Fibroblast of villous mesenchyme (primary cell): Measurements from ENCODE around the gene MDM1. TPM values are rescaled to one million over a fixed set of nuclear protein-coding genes. Genes with fewer than 3 reads are reported as not detected.
A peak's percentile ranks its signal among the peaks of the same experiment; 100 is the strongest.

Experiments
- DNase-seq: peaks from one replicate; pipeline ENCODE4 v3.0.0-alpha.2; 2010; ENCODE audit warnings: low read depth
- H3K4me3 ChIP-seq: 2 replicates; pipeline ENCODE4 v1.5.1; 2011; ENCODE audit warnings: low read depth, mild to moderate bottlenecking, low read length
- CTCF ChIP-seq: IDR thresholded peaks from 2 replicates; pipeline ENCODE4 v1.5.1; 2012; ENCODE audit warnings: low read depth, mild to moderate bottlenecking, low read length; ENCODE audit not compliant: insufficient read depth
- total RNA-seq: library from RNA; depleted of rRNA; stranded (reverse); fragments of >200 nt; gene quantifications from 2 replicates; pipeline ENCODE4 v1.2.3, GENCODE V29; 2012

Gene MDM1
- total RNA-seq, 1 donor = 13.0 TPM

GRCh38 chr12:68326716-68327115 lies 5.4 kb downstream of the MDM1 start:
- peak; percentile 61 for DNase-seq
- H3K4me3 ChIP-seq = no peak overlapping the region
- TF ChIP-seq CTCF = no peak

- DNase-seq = no peak
- no peak overlapping the region for H3K4me3 ChIP-seq
- TF ChIP-seq CTCF = no peak
These were observed 6.2 kb downstream of the MDM1 start for GRCh38 chr12:68325966-68326365.

GRCh38 chr12:68324531-68324930 lies 7.6 kb downstream of the MDM1 start:
- TF ChIP-seq CTCF = no peak
- DNase-seq = no peak
- H3K4me3 ChIP-seq = no peak overlapping the region

- DNase-seq = no peak
- H3K4me3 ChIP-seq = no peak overlapping the region
- TF ChIP-seq CTCF = no peak
These were observed 11.0 kb downstream of the MDM1 start for GRCh38 chr12:68321140-68321539.

GRCh38 chr12:68319988-68320623 lies 12.1 kb downstream of the MDM1 start:
- DNase-seq = peak; percentile 98
- peak overlapping the region; percentile 24 for H3K4me3 ChIP-seq
- TF ChIP-seq CTCF = no peak

- no peak overlapping the region for H3K4me3 ChIP-seq
- DNase-seq = peak; percentile 72
- peak; percentile 64 for TF ChIP-seq CTCF
These were observed 15.0 kb downstream of the MDM1 start for GRCh38 chr12:68317047-68317667.
